Measurements from ENCODE around the gene NPM1.

The NPM1 gene

DNA sequence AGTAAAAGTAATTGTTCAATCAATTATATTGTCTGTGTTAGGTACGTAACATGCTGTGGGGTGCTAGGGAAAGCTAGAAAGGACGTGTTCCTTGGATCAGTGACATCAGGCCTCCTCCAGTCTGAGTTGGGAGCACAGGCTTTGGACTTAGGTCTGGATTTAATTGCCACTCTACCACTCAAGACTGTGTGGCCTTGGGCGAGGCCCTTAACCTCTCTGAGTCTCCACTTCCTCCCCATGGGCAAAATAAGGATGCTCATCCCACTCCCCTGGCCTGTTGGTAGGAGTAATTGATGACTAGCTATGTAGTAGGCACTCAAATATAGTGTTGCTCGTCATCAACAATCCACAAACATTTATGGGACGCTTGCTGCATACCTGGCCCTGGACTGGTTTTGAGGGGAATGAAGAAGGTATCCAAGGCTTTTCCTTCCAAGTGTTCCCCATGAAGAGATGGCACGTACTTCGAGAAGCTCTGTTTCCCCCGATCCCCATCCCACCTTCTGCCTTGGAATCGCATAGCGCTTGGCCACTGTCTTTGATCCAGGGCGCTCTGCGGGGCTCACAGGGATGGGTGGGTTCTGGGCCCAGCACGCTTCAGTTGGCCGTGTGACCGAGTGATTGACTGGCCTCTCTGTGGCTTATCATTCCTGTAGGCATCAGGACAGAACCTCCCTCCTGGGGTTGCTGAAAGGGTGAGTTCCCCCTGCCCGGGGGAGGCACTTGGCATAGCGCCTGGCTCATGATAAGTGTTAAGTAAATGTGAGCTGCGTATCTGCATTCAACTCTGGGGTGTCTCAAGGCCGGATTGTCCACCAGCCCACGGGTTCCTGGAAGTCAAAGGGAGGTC lies 39.9 kb downstream of the NPM1 start:
- no peak for TF ChIP-seq Cebpa-rat (IDR thresholded peaks at IDR 0.05)
- no peaks in the 10 kb centered on the region for H3K4me1 ChIP-seq

DNA sequence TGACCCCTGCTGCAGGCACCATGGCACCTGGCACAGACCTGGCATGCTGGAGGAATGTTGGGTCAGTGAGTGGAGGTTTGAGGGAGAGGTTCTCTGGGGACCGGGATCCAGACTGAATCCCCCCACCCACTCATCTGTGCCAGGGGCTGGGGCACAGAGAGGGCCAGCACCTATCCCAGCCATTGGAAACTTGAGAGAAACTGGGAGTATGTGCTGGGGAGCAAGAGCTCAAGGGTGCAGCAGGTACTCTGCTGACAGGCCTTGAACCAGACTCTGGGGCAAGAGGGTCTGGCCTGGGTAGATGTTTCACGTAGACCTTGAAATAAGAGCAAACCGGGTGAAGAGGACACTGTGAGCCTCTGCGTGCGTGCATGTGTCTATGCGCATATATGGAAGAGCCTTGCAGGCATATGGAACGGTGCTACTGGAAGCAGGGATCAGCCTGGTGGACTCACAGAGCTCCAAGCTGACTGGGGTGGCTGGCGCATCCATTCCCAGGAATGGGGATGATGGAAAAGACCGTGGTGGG lies 40.6 kb downstream of the NPM1 start:
- Histone ChIP-seq H3K27ac (no peak overlapping the region), H3K27me3 (peaks cover 10% of the 10 kb centered on the region; the same call in 1 of the 2 replicates), H3K4me3 (no peak overlapping the region), H3K4me1 (no peaks in the 10 kb centered on the region), H3K36me3 (no peaks in the 10 kb centered on the region), H3K9me3 (no peaks in the 10 kb centered on the region), H3K9ac (no peak overlapping the region), H3K4me2 (no peak overlapping the region), H4K20me1 (peaks cover 3% of the 10 kb centered on the region; the same call in 1 of the 2 replicates)
- no peak for TF ChIP-seq Cebpa-rat (IDR thresholded peaks at IDR 0.05)

More for the DNA sequence above, 39.9 kb downstream of the NPM1 start:
- Histone ChIP-seq H3K4me3 (no peak overlapping the region), H4K20me1 (peaks cover 10% of the 10 kb centered on the region), H3K27me3 (peaks cover 16% of the 10 kb centered on the region), H3K4me2 (no peak overlapping the region), H3K36me3 (no peaks in the 10 kb centered on the region), H3K27ac (no peak overlapping the region), H3K9me3 (no peaks in the 10 kb centered on the region), H3K9ac (no peak overlapping the region)

DNA sequence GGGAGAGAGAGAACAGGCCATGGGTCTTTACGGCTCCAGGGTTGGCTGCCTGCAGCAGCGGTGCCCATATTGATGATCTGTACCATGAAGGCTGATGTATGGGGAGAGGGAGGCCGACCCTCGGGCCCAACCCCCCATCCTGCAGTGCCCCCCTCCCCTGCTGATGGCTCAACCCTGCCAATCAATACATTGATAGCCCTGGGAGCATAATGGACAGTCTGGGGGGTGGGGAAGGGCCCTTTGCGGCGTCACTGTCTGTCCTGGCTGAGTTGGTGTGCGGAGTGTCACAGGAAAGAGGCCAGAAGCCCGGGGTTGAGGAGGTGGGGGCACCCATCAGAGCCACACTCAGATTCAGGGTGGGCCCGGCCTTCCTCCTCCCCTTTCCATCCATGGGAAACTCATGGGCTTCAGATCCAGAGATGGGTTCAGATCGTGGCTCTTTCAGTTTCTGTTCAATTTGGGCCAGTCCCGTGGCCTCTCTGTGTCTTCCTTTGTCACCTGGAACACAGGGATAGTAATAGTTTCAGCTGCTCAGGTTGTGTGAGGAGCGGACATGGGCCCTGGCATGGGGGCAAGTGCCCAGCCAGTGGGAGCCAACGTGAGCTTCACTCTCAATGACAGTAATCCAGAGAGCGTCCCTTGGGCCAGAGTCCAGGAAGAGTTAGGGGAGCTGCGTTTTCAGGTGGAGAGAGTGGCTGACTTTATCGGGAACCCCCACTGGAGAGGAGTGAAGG lies 41.3 kb downstream of the NPM1 start:
- no peak for TF ChIP-seq Cebpa-rat (IDR thresholded peaks at IDR 0.05)
- Histone ChIP-seq H4K20me1 (no peaks in the 10 kb centered on the region), H3K4me2 (no peak overlapping the region), H3K27me3 (peaks cover 4% of the 10 kb centered on the region; the same call in 1 of the 2 replicates), H3K9ac (no peak overlapping the region), H3K4me1 (no peaks in the 10 kb centered on the region), H3K27ac (no peak overlapping the region), H3K4me3 (no peak overlapping the region), H3K36me3 (no peaks in the 10 kb centered on the region), H3K9me3 (no peaks in the 10 kb centered on the region)

DNA sequence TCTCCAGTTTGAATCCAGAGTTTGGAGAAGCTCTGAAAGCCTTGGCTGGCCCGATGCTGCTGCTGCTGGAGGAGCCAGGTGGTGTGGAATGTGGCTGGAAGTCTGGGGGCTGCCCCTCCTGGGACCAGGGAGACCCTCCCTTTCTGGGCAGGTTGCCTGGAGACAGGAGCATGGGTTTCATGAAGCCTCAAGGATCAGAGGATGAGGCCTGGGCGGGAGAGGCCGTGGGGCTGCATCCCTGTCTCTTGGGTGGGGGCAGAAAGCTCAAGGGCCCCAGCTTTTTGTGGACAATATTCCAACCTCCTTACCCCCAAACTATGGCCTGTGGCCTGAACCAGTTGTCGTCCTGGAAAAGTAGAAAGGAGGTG lies 41.9 kb downstream of the NPM1 start:
- no peaks in the 10 kb centered on the region for H3K4me1 ChIP-seq
- H3K27ac ChIP-seq: no peak overlapping the region
- no peak overlapping the region for H3K4me2 ChIP-seq
- no peak overlapping the region for H3K4me3 ChIP-seq
- H3K9me3 ChIP-seq: no peaks in the 10 kb centered on the region
- H4K20me1 ChIP-seq: no peaks in the 10 kb centered on the region
- H3K27me3 ChIP-seq: no peaks in the 10 kb centered on the region
- TF ChIP-seq Cebpa-rat (IDR thresholded peaks at IDR 0.05): no peak
- no peak overlapping the region for H3K9ac ChIP-seq
- no peaks in the 10 kb centered on the region for H3K36me3 ChIP-seq

DNA sequence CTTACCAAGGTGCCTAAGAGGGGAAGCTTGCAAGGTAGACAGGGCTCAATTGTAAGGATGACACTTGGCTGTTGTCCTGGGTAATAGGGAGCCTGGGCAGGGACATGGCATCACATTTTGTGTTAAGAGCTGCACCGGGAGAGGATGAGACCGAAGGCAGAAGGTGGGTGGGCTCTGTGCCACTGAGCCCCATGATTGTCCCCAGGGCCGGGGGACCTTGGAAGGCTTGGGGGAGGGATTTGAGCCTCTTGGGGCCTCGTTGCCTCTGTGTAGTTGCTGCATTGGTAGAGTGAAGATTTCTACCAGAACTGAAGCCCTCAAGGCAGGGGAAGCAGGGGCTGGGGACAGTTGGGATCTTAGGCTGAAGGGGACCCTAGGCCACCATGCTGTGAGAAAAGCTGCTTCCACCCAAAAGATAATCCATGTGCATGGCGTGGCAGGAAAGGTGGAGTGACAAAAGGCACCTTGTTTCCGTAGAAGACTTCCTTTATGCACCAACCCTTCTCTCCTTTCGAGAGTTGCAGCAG lies 43.7 kb downstream of the NPM1 start:
- Histone ChIP-seq H3K27me3 (no peaks in the 10 kb centered on the region), H3K9ac (no peak overlapping the region), H3K4me3 (no peak overlapping the region), H3K4me1 (no peaks in the 10 kb centered on the region), H3K4me2 (no peak overlapping the region), H4K20me1 (no peaks in the 10 kb centered on the region), H3K36me3 (no peaks in the 10 kb centered on the region), H3K9me3 (no peaks in the 10 kb centered on the region), H3K27ac (no peak overlapping the region)
- TF ChIP-seq Cebpa-rat (IDR thresholded peaks at IDR 0.05): no peak

DNA sequence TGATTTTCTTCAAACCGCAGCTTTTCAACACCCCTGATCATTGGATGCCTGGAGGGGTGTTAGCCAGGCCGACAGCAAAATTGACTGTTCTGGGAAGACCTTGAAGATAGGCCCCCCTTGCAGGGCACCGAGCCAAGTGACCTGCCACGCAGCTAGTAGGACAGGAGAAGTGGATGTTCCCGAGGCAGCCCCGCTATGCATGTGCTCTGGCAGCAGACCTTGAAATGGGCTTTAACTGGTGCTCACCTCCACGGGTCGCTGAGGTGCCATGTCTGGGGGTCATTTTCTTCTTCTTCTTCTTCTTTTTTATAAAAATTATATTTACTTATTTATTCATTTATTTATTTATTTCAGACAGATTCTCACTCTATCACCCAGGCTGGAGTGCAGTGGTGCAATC lies 44.4 kb downstream of the NPM1 start:
- Histone ChIP-seq H3K27me3 (no peaks in the 10 kb centered on the region), H3K9me3 (no peaks in the 10 kb centered on the region), H3K36me3 (no peaks in the 10 kb centered on the region), H3K4me1 (no peaks in the 10 kb centered on the region), H4K20me1 (no peaks in the 10 kb centered on the region), H3K4me2 (no peak overlapping the region), H3K9ac (no peak overlapping the region), H3K4me3 (no peak overlapping the region), H3K27ac (no peak overlapping the region)
- no peak for TF ChIP-seq Cebpa-rat (IDR thresholded peaks at IDR 0.05)

DNA sequence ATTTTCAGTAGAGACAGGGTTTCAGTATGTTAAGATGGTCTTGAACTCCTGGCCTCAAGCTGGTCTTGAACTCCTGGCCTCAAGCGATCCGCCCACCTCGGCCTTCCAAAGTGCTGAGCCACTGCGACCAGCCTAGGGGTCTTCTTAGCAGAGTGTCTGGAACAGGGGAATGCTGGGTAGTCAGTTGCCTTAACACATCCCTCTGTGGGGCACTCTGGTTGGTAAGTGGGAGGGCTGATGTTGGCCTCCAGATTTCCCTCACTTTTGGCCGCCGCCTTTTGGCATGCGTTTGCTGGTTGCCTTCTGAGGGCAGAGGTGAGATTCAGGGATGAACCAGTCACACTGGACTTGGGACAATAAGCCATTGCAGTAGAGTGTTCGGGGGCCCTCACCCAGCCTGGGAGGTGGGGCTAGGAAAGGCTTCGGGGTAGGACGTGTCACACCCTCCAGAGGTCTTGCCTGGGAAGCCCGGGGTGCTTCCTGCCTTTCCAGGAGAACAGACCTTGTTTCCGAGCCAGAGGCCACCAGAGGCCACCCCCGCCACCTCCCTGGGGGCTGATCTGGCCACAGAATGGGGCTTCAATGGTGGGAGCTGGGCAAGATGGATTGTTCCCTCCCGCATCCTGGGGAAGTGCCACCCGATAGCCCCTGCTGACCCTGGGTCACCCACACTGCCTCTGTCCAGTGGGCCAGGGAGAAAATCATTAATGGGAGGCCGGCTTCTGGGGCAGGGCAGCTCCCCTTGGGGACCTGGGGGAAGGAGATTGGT lies 45.1 kb downstream of the NPM1 start:
- no peaks in the 10 kb centered on the region for H3K36me3 ChIP-seq
- no peak overlapping the region for H3K4me2 ChIP-seq
- no peak for TF ChIP-seq Cebpa-rat (IDR thresholded peaks at IDR 0.05)
- no peak overlapping the region for H3K4me3 ChIP-seq
- no peaks in the 10 kb centered on the region for H3K4me1 ChIP-seq
- no peak overlapping the region for H3K27ac ChIP-seq
- H3K9ac ChIP-seq: no peak overlapping the region
- H4K20me1 ChIP-seq: no peaks in the 10 kb centered on the region
- H3K27me3 ChIP-seq: no peaks in the 10 kb centered on the region
- H3K9me3 ChIP-seq: no peaks in the 10 kb centered on the region

DNA sequence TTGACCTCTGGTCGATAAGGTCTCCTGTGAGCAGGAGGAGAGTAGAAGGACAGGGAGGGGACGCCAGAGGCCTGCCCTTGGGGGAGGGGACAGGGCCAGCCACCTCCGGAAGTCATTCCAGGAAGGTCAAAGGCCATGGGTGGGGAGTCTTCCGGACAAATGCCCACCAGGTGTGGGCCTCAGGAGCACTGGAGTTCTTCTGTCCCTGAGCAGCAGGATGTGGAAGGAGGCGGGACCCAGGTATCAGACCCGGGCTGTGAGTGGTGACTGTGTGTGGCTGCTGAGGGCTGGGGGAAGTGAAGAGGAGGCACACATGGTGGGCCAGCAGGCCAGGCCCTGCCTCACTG lies 45.7 kb downstream of the NPM1 start:
- Histone ChIP-seq H3K27ac (no peak overlapping the region), H3K36me3 (no peaks in the 10 kb centered on the region), H4K20me1 (no peaks in the 10 kb centered on the region), H3K9ac (no peak overlapping the region), H3K4me1 (no peaks in the 10 kb centered on the region), H3K4me2 (no peak overlapping the region), H3K4me3 (no peak overlapping the region), H3K27me3 (no peaks in the 10 kb centered on the region), H3K9me3 (no peaks in the 10 kb centered on the region)
- TF ChIP-seq Cebpa-rat (IDR thresholded peaks at IDR 0.05): no peak

DNA sequence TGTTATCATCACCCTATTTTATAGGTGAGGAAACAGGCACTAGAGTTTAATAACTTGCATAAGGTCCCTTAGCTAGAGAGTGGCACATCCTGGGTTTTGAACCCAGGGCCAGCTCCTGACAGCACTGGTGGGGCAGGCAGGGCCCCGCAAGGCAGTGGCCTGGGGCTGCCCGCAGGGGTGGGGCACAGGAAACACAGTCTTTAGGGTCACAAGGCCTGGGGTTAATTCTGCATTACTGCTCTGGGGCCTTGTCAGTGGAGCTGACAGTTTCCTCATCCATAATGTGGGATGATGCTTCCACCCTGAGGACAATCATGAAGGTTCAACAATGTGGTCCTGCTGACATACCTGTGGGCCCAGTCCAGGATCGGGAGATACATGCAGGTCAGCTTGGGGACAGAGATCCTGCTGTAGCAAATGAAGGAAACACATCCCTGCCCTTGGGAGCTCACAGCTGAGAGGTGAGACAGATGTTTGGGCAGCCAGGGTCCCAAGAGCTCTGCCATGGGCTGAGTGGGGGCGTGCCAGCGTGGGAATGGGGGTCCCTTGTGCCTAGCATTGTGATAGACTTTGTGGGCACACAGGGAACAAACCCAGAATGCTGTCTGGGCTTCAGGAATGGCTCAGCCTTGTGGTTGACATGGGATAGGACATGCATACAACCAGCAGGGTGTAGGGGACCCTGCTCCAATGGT lies 46.5 kb downstream of the NPM1 start:
- Histone ChIP-seq H4K20me1 (no peaks in the 10 kb centered on the region), H3K9me3 (no peaks in the 10 kb centered on the region), H3K4me2 (no peak overlapping the region), H3K4me3 (no peak overlapping the region), H3K4me1 (no peaks in the 10 kb centered on the region), H3K9ac (no peak overlapping the region), H3K27ac (no peak overlapping the region), H3K27me3 (no peaks in the 10 kb centered on the region), H3K36me3 (no peaks in the 10 kb centered on the region)
- TF ChIP-seq Cebpa-rat (IDR thresholded peaks at IDR 0.05): no peak
